Mesenchymal stem cell (in vitro differentiated cells and primary cell): ENCODE measurements around the gene SLC16A7.

ENCODE experiments used
- DNase-seq: peaks from one replicate; pipeline ENCODE4 v3.0.0-alpha.2; 2013
- H2AFZ ChIP-seq: one replicate; pipeline ENCODE4 v1.6.1; 2013; ENCODE audit warnings: low read depth, mild to moderate bottlenecking, control low read depth, inconsistent platforms, low read length, moderate library complexity
- H2AK5ac ChIP-seq: 2 replicates; pipeline ENCODE4 v1.6.1; 2013; ENCODE audit warnings: low read length, moderate library complexity, mild to moderate bottlenecking, inconsistent platforms; ENCODE audit not compliant: severe bottlenecking
- H2BK120ac ChIP-seq: one replicate; pipeline ENCODE4 v1.6.1; 2013; ENCODE audit warnings: low read depth, mild to moderate bottlenecking, inconsistent platforms, low read length, moderate library complexity
- H2BK12ac ChIP-seq, 2 experiments: one replicate each; pipeline ENCODE4 v1.6.1; 2013; ENCODE audit warnings: inconsistent platforms in 2 of 2, low read length in 2 of 2, mild to moderate bottlenecking in 2 of 2, moderate library complexity in 2 of 2, control low read depth in 1 of 2
- H2BK15ac ChIP-seq: one replicate; pipeline ENCODE4 v1.6.1; 2013; ENCODE audit warnings: mild to moderate bottlenecking, low read depth, inconsistent platforms; ENCODE audit not compliant: poor library complexity, severe bottlenecking
- H2BK5ac ChIP-seq: 2 replicates; pipeline ENCODE4 v1.6.1; 2013; ENCODE audit warnings: low read depth, mild to moderate bottlenecking, low read length, control low read depth, inconsistent platforms; ENCODE audit not compliant: poor library complexity, severe bottlenecking
- H3K14ac ChIP-seq, 2 experiments: one replicate each; pipeline ENCODE4 v1.6.1; 2013; ENCODE audit warnings: inconsistent platforms in 2 of 2, low read length in 2 of 2, control low read depth in 1 of 2, mild to moderate bottlenecking in 1 of 2, moderate library complexity in 1 of 2
- H3K18ac ChIP-seq, 2 experiments: one replicate each; pipeline ENCODE4 v1.6.1; 2013; ENCODE audit warnings: inconsistent platforms in 2 of 2, low read length in 2 of 2, control low read depth in 1 of 2, low read depth in 1 of 2, mild to moderate bottlenecking in 1 of 2
- H3K23ac ChIP-seq, 2 experiments: one replicate each; pipeline ENCODE4 v1.6.1; 2013; ENCODE audit warnings: inconsistent platforms in 2 of 2, low read length in 2 of 2, mild to moderate bottlenecking in 2 of 2, moderate library complexity in 2 of 2, control low read depth in 1 of 2
- H3K27ac ChIP-seq: 2 replicates; pipeline ENCODE4 v1.5.1; 2013; ENCODE audit warnings: mild to moderate bottlenecking, moderate library complexity, low read length, control low read depth, inconsistent platforms; ENCODE audit not compliant: poor library complexity, severe bottlenecking
- H3K27me3 ChIP-seq, 2 experiments: 2 replicates each; pipeline versions ENCODE4 v1.6.1 to v1.7.0; 2013; ENCODE audit warnings: low read length in 2 of 2, mild to moderate bottlenecking in 2 of 2, moderate library complexity in 2 of 2, control low read depth in 1 of 2, inconsistent platforms in 1 of 2; ENCODE audit not compliant: control insufficient read depth in 1 of 2, insufficient read depth in 1 of 2
- H3K36me3 ChIP-seq, 2 experiments: 2 replicates each; pipeline versions ENCODE4 v1.6.1 to v1.7.0; 2013; ENCODE audit warnings: low read length in 2 of 2, control low read depth in 1 of 2, inconsistent platforms in 1 of 2, low read depth in 1 of 2, mild to moderate bottlenecking in 1 of 2; ENCODE audit not compliant: insufficient read depth in 2 of 2, control insufficient read depth in 1 of 2
- H3K4ac ChIP-seq, 2 experiments: one replicate each; pipeline ENCODE4 v1.6.1; 2013; ENCODE audit warnings: inconsistent platforms in 2 of 2, low read length in 2 of 2, mild to moderate bottlenecking in 2 of 2, moderate library complexity in 2 of 2, control low read depth in 1 of 2, low read depth in 1 of 2
- H3K4me1 ChIP-seq: 2 replicates; pipeline ENCODE4 v1.6.1; 2013; ENCODE audit warnings: low read depth, low read length, control low read depth; ENCODE audit not compliant: control insufficient read depth, insufficient read depth
- H3K4me2 ChIP-seq: 2 replicates; pipeline ENCODE4 v1.6.1; 2013; ENCODE audit warnings: low read length, mild to moderate bottlenecking, inconsistent platforms; ENCODE audit not compliant: poor library complexity, severe bottlenecking
- H3K4me3 ChIP-seq, 2 experiments: 2 replicates each; pipeline versions ENCODE4 v1.5.1 to v1.7.0; 2013; ENCODE audit warnings: low read length in 2 of 2, mild to moderate bottlenecking in 2 of 2, control low read depth in 1 of 2, low read depth in 1 of 2; ENCODE audit not compliant: insufficient read depth in 1 of 2
- H3K79me1 ChIP-seq: replicated peaks from 2 replicates; pipeline ENCODE4 v1.6.1; 2013; ENCODE audit warnings: mild to moderate bottlenecking, control low read depth, low read length, inconsistent platforms; ENCODE audit not compliant: poor library complexity, severe bottlenecking
- H3K9ac ChIP-seq: 2 replicates; pipeline ENCODE4 v1.7.0; 2013; ENCODE audit warnings: mild to moderate bottlenecking, low read length, moderate library complexity
- H3K9me3 ChIP-seq: 2 replicates; pipeline ENCODE4 v1.7.0; 2013; ENCODE audit warnings: mild to moderate bottlenecking, low read length; ENCODE audit not compliant: control insufficient read depth
- H4K8ac ChIP-seq: one replicate; pipeline ENCODE4 v1.6.1; 2013; ENCODE audit warnings: inconsistent platforms, mild to moderate bottlenecking, low read length, moderate library complexity
- H4K91ac ChIP-seq: one replicate; pipeline ENCODE4 v1.6.1; 2013; ENCODE audit warnings: mild to moderate bottlenecking, low read length, inconsistent platforms
- WGBS: methylation state at CpG from one replicate; pipeline ENCODE4 v1.1.7; 2013; ENCODE audit warnings: mixed read lengths; 5-methylcytosine and 5-hydroxymethylcytosine counted together

The SLC16A7 gene

GRCh38 chr12:59811991-59812390 lies 216.2 kb downstream of the SLC16A7 start:
- H3K27ac ChIP-seq, result no peak overlapping the region
- no peak overlapping the region for H3K23ac ChIP-seq
- WGBS, result 97% methylated on average over 14 of the region's 14 CpGs
- H3K36me3 ChIP-seq, result no peaks in the 10 kb centered on the region
- no peaks in the 10 kb centered on the region for H3K27me3 ChIP-seq
- no peak overlapping the region for H2AK5ac ChIP-seq
- H3K9me3 ChIP-seq, result peaks cover 1% of the 10 kb centered on the region
- no peak overlapping the region for H3K14ac ChIP-seq
- H2BK12ac ChIP-seq, result no peak overlapping the region
- no peak overlapping the region for H2BK15ac ChIP-seq
- H3K4me3 ChIP-seq, result no peak overlapping the region
- H4K91ac ChIP-seq, result no peak overlapping the region
- no peak overlapping the region for H3K18ac ChIP-seq
- H2BK120ac ChIP-seq, result no peak overlapping the region
- no peak overlapping the region for H2BK5ac ChIP-seq
- no peak overlapping the region for H2AFZ ChIP-seq
- H3K4me2 ChIP-seq, result no peak overlapping the region
- no peaks in the 10 kb centered on the region for H3K79me1 ChIP-seq
- no peaks in the 10 kb centered on the region for H3K4me1 ChIP-seq
- no peak for DNase-seq
- peak overlapping the region; percentile 30 for H4K8ac ChIP-seq
- H3K9ac ChIP-seq, result no peak overlapping the region
- no peak overlapping the region for H3K4ac ChIP-seq

GRCh38 chr12:59812716-59813115 lies 216.9 kb downstream of the SLC16A7 start:
- H2BK120ac ChIP-seq, result no peak overlapping the region
- no peak overlapping the region for H3K9ac ChIP-seq
- no peak overlapping the region for H3K27ac ChIP-seq
- no peaks in the 10 kb centered on the region for H3K36me3 ChIP-seq
- no peak overlapping the region for H2AK5ac ChIP-seq
- H4K8ac ChIP-seq, result no peak overlapping the region
- no peak overlapping the region for H3K14ac ChIP-seq
- H3K4me2 ChIP-seq, result no peak overlapping the region
- H2AFZ ChIP-seq, result no peak overlapping the region
- peaks cover 6% of the 10 kb centered on the region for H3K9me3 ChIP-seq
- no peak overlapping the region for H3K4ac ChIP-seq
- no peak overlapping the region for H3K18ac ChIP-seq
- H3K79me1 ChIP-seq, result no peaks in the 10 kb centered on the region
- H2BK15ac ChIP-seq, result no peak overlapping the region
- 78% methylated on average over 6 of the region's 7 CpGs for whole genome bisulfite sequencing
- H3K4me3 ChIP-seq, result no peak overlapping the region
- DNase-seq, result no peak
- H2BK5ac ChIP-seq, result no peak overlapping the region
- H3K4me1 ChIP-seq, result no peaks in the 10 kb centered on the region
- no peak overlapping the region for H3K23ac ChIP-seq
- no peak overlapping the region for H2BK12ac ChIP-seq
- no peaks in the 10 kb centered on the region for H3K27me3 ChIP-seq
- no peak overlapping the region for H4K91ac ChIP-seq

GRCh38 chr12:59820594-59821011 lies 224.8 kb downstream of the SLC16A7 start:
- Histone ChIP-seq H2BK5ac (no peak overlapping the region), H3K18ac (no peak overlapping the region), H3K27me3 (no peaks in the 10 kb centered on the region), H3K4ac (no peak overlapping the region), H3K14ac (no peak overlapping the region), H3K9ac (no peak overlapping the region), H2BK120ac (no peak overlapping the region), H3K9me3 (peaks cover 6% of the 10 kb centered on the region), H4K91ac (no peak overlapping the region), H2AFZ (no peak overlapping the region), H2BK12ac (no peak overlapping the region), H2AK5ac (no peak overlapping the region), H3K4me3 (no peak overlapping the region), H3K79me1 (no peaks in the 10 kb centered on the region), H3K27ac (no peak overlapping the region), H3K36me3 (no peaks in the 10 kb centered on the region), H2BK15ac (no peak overlapping the region), H4K8ac (no peak overlapping the region), H3K4me2 (no peak overlapping the region), H3K23ac (no peak overlapping the region), H3K4me1 (no peaks in the 10 kb centered on the region)
- DNase-seq, result peak; percentile 14
- WGBS, result 80% methylated on average over 2 of the region's 2 CpGs

- no peak overlapping the region for H3K14ac ChIP-seq
- H4K91ac ChIP-seq, result no peak overlapping the region
- H3K23ac ChIP-seq, result no peak overlapping the region
- H2BK15ac ChIP-seq, result no peak overlapping the region
- no peak overlapping the region for H3K18ac ChIP-seq
- H3K79me1 ChIP-seq, result no peaks in the 10 kb centered on the region
- no peaks in the 10 kb centered on the region for H3K4me1 ChIP-seq
- no peak overlapping the region for H2BK12ac ChIP-seq
- H2AFZ ChIP-seq, result no peak overlapping the region
- no peak overlapping the region for H3K4me2 ChIP-seq
- no peak overlapping the region for H3K9ac ChIP-seq
- no peak overlapping the region for H3K4ac ChIP-seq
- no peak overlapping the region for H3K27ac ChIP-seq
- no peak overlapping the region for H2BK5ac ChIP-seq
- no peak overlapping the region for H4K8ac ChIP-seq
- DNase-seq, result no peak
- H3K9me3 ChIP-seq, result no peaks in the 10 kb centered on the region
- H2BK120ac ChIP-seq, result no peak overlapping the region
- no peak overlapping the region for H2AK5ac ChIP-seq
- H3K27me3 ChIP-seq, result no peaks in the 10 kb centered on the region
- no peaks in the 10 kb centered on the region for H3K36me3 ChIP-seq
- no peak overlapping the region for H3K4me3 ChIP-seq
These were observed 227.7 kb downstream of the SLC16A7 start for GRCh38 chr12:59823567-59823966.
